Esophagus mucosa (tissue), 1 donor: ENCODE results near the gene ALG1L2. TPM values are rescaled to one million over a fixed set of nuclear protein-coding genes. Genes with fewer than 3 reads are reported as not detected.
"Not testable (repeated sequence)": the region's sequence is repeated elsewhere in the genome, so short reads cannot be mapped to it uniquely, and the experiment has no call there.

Experiments
- ATAC-seq: fragments of 200-7000 bp; cut with Tn5 transposase; one replicate; pipeline ENCODE4 v1.9.1; 2020
- total RNA-seq: library from RNA; stranded (reverse); gene quantifications from one replicate; pipeline ENCODE4 v1.2.4, GENCODE V29; 2023
- donor health status: DM: yes; HTN: yes; CAD: no.

Gene ALG1L2
- total RNA-seq, 1 donor from 2014 or later = not detected

- not testable (repeated sequence) for ATAC-seq
Measured at GRCh38 chr3:130136337-130136736, 54.7 kb downstream of the ALG1L2 start.

- ATAC-seq = not testable (repeated sequence)
Measured at GRCh38 chr3:130137685-130138084, 56.1 kb downstream of the ALG1L2 start.

GRCh38 chr3:130138992-130139391 lies 57.4 kb downstream of the ALG1L2 start:
- ATAC-seq = not testable (repeated sequence)

GRCh38 chr3:130140756-130141155 lies 59.1 kb downstream of the ALG1L2 start:
- not testable (repeated sequence) for ATAC-seq

- ATAC-seq = not testable (repeated sequence)
Measured at GRCh38 chr3:130143648-130144327, 62.2 kb downstream of the ALG1L2 start.

- ATAC-seq = not testable (repeated sequence)
Measured at GRCh38 chr3:130144328-130144650, 62.7 kb downstream of the ALG1L2 start.

GRCh38 chr3:130145456-130145855 lies 63.8 kb downstream of the ALG1L2 start:
- ATAC-seq = not testable (repeated sequence)

GRCh38 chr3:130146465-130146864 lies 64.8 kb downstream of the ALG1L2 start:
- not testable (repeated sequence) for ATAC-seq

Other genes starting within 250 kb of the ALG1L2 start
- gene TMCC1, start 188.1 kb upstream of the ALG1L2 start, total RNA-seq = 23.4 TPM
- gene TRH, start 107.1 kb upstream of the ALG1L2 start, total RNA-seq = not detected